H1 (cell line): ENCODE data around the gene ANKRD11. TPM values are rescaled to one million over a fixed set of nuclear protein-coding genes. Genes with fewer than 3 reads are reported as not detected.

ENCODE experiments used
- CTCF ChIA-PET: fragments of 300-600 bp; sonication (Branson Sonifier 250); formaldehyde crosslinking; loops from one replicate; lab custom pipeline; 2021; ENCODE audit not compliant: partially characterized antibody; lab: Charles Lee
- POLR2A ChIA-PET: fragments of 300-600 bp; sonication (Branson Sonifier 250); formaldehyde crosslinking; loops from one replicate; lab custom pipeline; 2021; ENCODE audit warnings: inconsistent platforms; ENCODE audit not compliant: partially characterized antibody; lab: Charles Lee
- DNase-seq, 2 experiments: peaks; one replicate each; pipeline versions ENCODE4 v3.0.0 to v3.0.0-alpha.2; 2010 to 2022; ENCODE audit warnings: low spot score in 2 of 2, low read depth in 1 of 2, mixed read lengths in 1 of 2
- FAIRE-seq: peaks from 2 replicates; lab custom pipeline; 2011; peaks lifted over from hg19 to GRCh38; lab: Jason Lieb, UNC
- H2AFZ ChIP-seq: 2 replicates; pipeline ENCODE4 v1.8.1; 2012; ENCODE audit warnings: low read length, inconsistent platforms
- H2AK5ac ChIP-seq: 2 replicates; pipeline ENCODE4 v1.6.1; 2013; ENCODE audit warnings: low read depth, low read length
- H2BK120ac ChIP-seq: replicated peaks from 2 replicates; pipeline ENCODE3; 2013; ENCODE audit warnings: low read depth, low read length, inconsistent platforms
- H2BK12ac ChIP-seq: 2 replicates; pipeline ENCODE4 v1.6.1; 2013; ENCODE audit warnings: low read depth, low read length
- H2BK15ac ChIP-seq: 2 replicates; pipeline ENCODE4 v1.6.1; 2013; ENCODE audit warnings: low read length
- H2BK20ac ChIP-seq: 2 replicates; pipeline ENCODE4 v1.6.1; 2013; ENCODE audit warnings: low read length
- H2BK5ac ChIP-seq: 2 replicates; pipeline ENCODE4 v1.6.1; 2013; ENCODE audit warnings: low read depth, low read length
- H3K14ac ChIP-seq: 2 replicates; pipeline ENCODE4 v1.6.1; 2013; ENCODE audit warnings: inconsistent platforms; ENCODE audit not compliant: insufficient read length
- H3K18ac ChIP-seq: 2 replicates; pipeline ENCODE4 v1.6.1; 2013; ENCODE audit warnings: low read length; ENCODE audit errors: extremely low read depth
- H3K23ac ChIP-seq: 2 replicates; pipeline ENCODE4 v1.6.1; 2013; ENCODE audit warnings: inconsistent platforms; ENCODE audit not compliant: insufficient read length
- H3K23me2 ChIP-seq: 2 replicates; pipeline ENCODE4 v1.6.1; 2013; ENCODE audit warnings: low read depth, low read length
- H3K27ac ChIP-seq: 2 replicates; pipeline ENCODE4 v1.6.1; 2011; ENCODE audit warnings: low read depth, low read length, inconsistent platforms
- H3K27me3 ChIP-seq, 4 experiments: replicated peaks in 1 of 4; 1 replicate in 1 of 4; 2 replicates in 3 of 4; pipeline versions ENCODE4 v1.6.1 to v1.8.1; 2011 to 2013; ENCODE audit warnings: low read length in 3 of 4, mild to moderate bottlenecking in 3 of 4, inconsistent platforms in 2 of 4, mixed read lengths in 2 of 4, moderate library complexity in 1 of 4; ENCODE audit not compliant: control insufficient read depth in 3 of 4, insufficient read depth in 3 of 4; ENCODE audit errors: extremely low read depth in 1 of 4
- H3K36me3 ChIP-seq, 4 experiments: 2 replicates each; pipeline versions ENCODE4 v1.6.1 to v1.8.1; 2011 to 2013; ENCODE audit warnings: mild to moderate bottlenecking in 4 of 4, low read length in 3 of 4, moderate library complexity in 2 of 4, control low read depth in 1 of 4, inconsistent platforms in 1 of 4; ENCODE audit not compliant: insufficient read depth in 4 of 4, control insufficient read depth in 2 of 4
- H3K4ac ChIP-seq: replicated peaks from 2 replicates; pipeline ENCODE3; 2013; ENCODE audit warnings: low read length, low read depth, mixed read lengths, inconsistent platforms; ENCODE audit not compliant: insufficient read length
- H3K4me1 ChIP-seq, 4 experiments: replicated peaks in 1 of 4; 1 replicate in 1 of 4; 2 replicates in 3 of 4; pipeline versions ENCODE4 v1.6.1 to v1.8.1; 2011 to 2013; ENCODE audit warnings: low read length in 3 of 4, inconsistent platforms in 2 of 4, mixed read lengths in 1 of 4; ENCODE audit not compliant: insufficient read depth in 4 of 4, control insufficient read depth in 3 of 4
- H3K4me2 ChIP-seq, 2 experiments: 2 replicates each; pipeline versions ENCODE4 v1.6.1 to v1.8.1; 2011 to 2013; ENCODE audit warnings: low read depth in 2 of 2, low read length in 2 of 2, control low read depth in 1 of 2, inconsistent platforms in 1 of 2, mild to moderate bottlenecking in 1 of 2; ENCODE audit not compliant: insufficient read depth in 1 of 2
- H3K4me3 ChIP-seq, 4 experiments: fragments of 200-600, 300-600 bp in 1 of 4; sonication (generic), shearing (Covaris generic), sonication (Bioruptor Twin) in 1 of 4; 2 replicates each; pipeline versions ENCODE4 v1.5.1 to v1.8.1; 2011 to 2016; ENCODE audit warnings: low read length in 4 of 4, low read depth in 3 of 4, control low read depth in 2 of 4, inconsistent platforms in 2 of 4, mild to moderate bottlenecking in 2 of 4, mixed read lengths in 1 of 4, moderate library complexity in 1 of 4; ENCODE audit not compliant: insufficient read depth in 2 of 4; ENCODE audit errors: extremely low read depth in 1 of 4
- H3K56ac ChIP-seq: replicated peaks from 2 replicates; pipeline ENCODE3; 2013; ENCODE audit warnings: low read depth, mild to moderate bottlenecking, mixed read lengths, low read length, inconsistent platforms; ENCODE audit not compliant: insufficient read length
- H3K79me1 ChIP-seq: 2 replicates; pipeline ENCODE4 v1.6.1; 2013; ENCODE audit warnings: low read depth, low read length, control low read depth
- H3K79me2 ChIP-seq, 2 experiments: 2 replicates each; pipeline versions ENCODE4 v1.6.1 to v1.8.1; 2012 to 2013; ENCODE audit warnings: low read length in 2 of 2, mild to moderate bottlenecking in 2 of 2, inconsistent platforms in 1 of 2; ENCODE audit not compliant: insufficient read depth in 2 of 2, control insufficient read depth in 1 of 2
- H3K9ac ChIP-seq, 4 experiments: replicated peaks in 1 of 4; 1 replicate in 1 of 4; 2 replicates in 3 of 4; pipeline versions ENCODE4 v1.6.1 to v1.8.1; 2011 to 2013; ENCODE audit warnings: low read depth in 3 of 4, low read length in 3 of 4, control low read depth in 2 of 4, mild to moderate bottlenecking in 2 of 4, moderate library complexity in 2 of 4, inconsistent platforms in 1 of 4; ENCODE audit errors: extremely low read depth in 1 of 4
- H3K9me3 ChIP-seq, 2 experiments: 2 replicates each; pipeline versions ENCODE4 v1.6.1 to v1.8.1; 2012 to 2013; ENCODE audit warnings: mild to moderate bottlenecking in 2 of 2, moderate library complexity in 2 of 2, control low read depth in 1 of 2, inconsistent platforms in 1 of 2, low read depth in 1 of 2, low read length in 1 of 2, mixed read lengths in 1 of 2; ENCODE audit not compliant: insufficient read depth in 2 of 2
- H4K20me1 ChIP-seq, 2 experiments: replicated peaks in 1 of 2; 2 replicates each; pipeline versions ENCODE3 to v1.8.1; 2011 to 2013; ENCODE audit warnings: inconsistent platforms in 2 of 2, low read length in 2 of 2, mild to moderate bottlenecking in 1 of 2; ENCODE audit not compliant: insufficient read depth in 2 of 2, control insufficient read depth in 1 of 2
- H4K5ac ChIP-seq: 2 replicates; pipeline ENCODE4 v1.6.1; 2013; ENCODE audit warnings: low read length, low read depth, mixed read lengths, inconsistent platforms; ENCODE audit not compliant: insufficient read length
- H4K8ac ChIP-seq: 2 replicates; pipeline ENCODE4 v1.8.0; 2013; ENCODE audit warnings: mild to moderate bottlenecking, moderate library complexity, low read length, inconsistent platforms; ENCODE audit not compliant: insufficient read depth; ENCODE audit errors: extremely low read depth
- H4K91ac ChIP-seq: replicated peaks from 2 replicates; pipeline ENCODE3; 2013; ENCODE audit warnings: low read length, mixed read lengths, inconsistent platforms; ENCODE audit not compliant: insufficient read length
- BACH1 ChIP-seq: IDR thresholded peaks from 2 replicates; pipeline ENCODE4 v1.6.1; 2012; ENCODE audit warnings: low read length, improper control_type of control experiment
- SIRT6 ChIP-seq: IDR thresholded peaks from one replicate; pipeline ENCODE4 v1.7.1; 2012; ENCODE audit warnings: low read length, inconsistent platforms
- YY1 ChIP-seq: IDR thresholded peaks from 2 replicates; pipeline ENCODE4 v1.6.1; 2011; ENCODE audit warnings: low read depth, mild to moderate bottlenecking, low read length
- WGBS, 2 experiments: shearing (Covaris generic) in 1 of 2; methylation state at CpG; one replicate each; pipeline versions ENCODE4 v1.1.6 to v1.1.7; 2013 to 2015; ENCODE audit warnings: low lambda C conversion rate in 2 of 2, mixed read lengths in 2 of 2, inconsistent platforms in 1 of 2, low coverage in 1 of 2, missing lambda C conversion rate in 1 of 2; ENCODE audit not compliant: insufficient replicate concordance in 2 of 2, insufficient coverage in 1 of 2, insufficient read length in 1 of 2; ENCODE audit errors: extremely low coverage in 1 of 2, missing lambda C conversion rate in 1 of 2; 5-methylcytosine and 5-hydroxymethylcytosine counted together
- polyA plus RNA-seq, 7 experiments: library from polyadenylated mRNA; depleted of rRNA in 3 of 7; stranded (reverse) in 5 of 7; unstranded in 2 of 7; fragments of >200 nt in 5 of 7; fragments of 200-250 nt in 2 of 7; gene quantifications; 1 replicate in 5 of 7; 2 replicates in 1 of 7; 4 replicates in 1 of 7; pipeline versions ENCODE4 v1.2.1 to v1.2.3, GENCODE V29; 2011 to 2013; ENCODE audit warnings: missing spikeins in 2 of 7, mixed read lengths in 2 of 7
- total RNA-seq: library from RNA; stranded (reverse); fragmentation: NEBNext Ultra II Directional; extraction: Animal tissue kit (Norgen Biotek cat#: 25700); gene quantifications from 2 replicates; pipeline ENCODE4 v1.2.1, GENCODE V29; 2021
- TF ChIP-seq, protein P1 (sequence below): IDR thresholded peaks from 2 replicates; pipeline ENCODE4 v1.6.1; 2012; ENCODE audit warnings: inconsistent platforms

ANKRD11 gene
- total and polyA plus RNA-seq, 2 of the 8 experiments (the other 6 are each of a cell fraction or from before 2014, with no cell fraction given), result 46.5 to 142 TPM

- Histone ChIP-seq H3K56ac (no peak overlapping the region), H4K8ac (no peak overlapping the region; the same call in 1 of the 2 replicates), H4K5ac (no peak overlapping the region), H3K9ac (no peak overlapping the region; a peak in 1 of 7 replicates), H3K4me3 (no peak overlapping the region), H2BK20ac (no peak overlapping the region), H3K4ac (no peak overlapping the region), H2BK120ac (no peak overlapping the region), H3K4me1 (peaks cover 5 to 43% (median 33%) of the 10 kb centered on the region in 4 experiments), H4K20me1 (peaks cover 31 to 37% of the 10 kb centered on the region in 2 experiments), H2AK5ac (peak overlapping the region; percentile 40; the same call in 1 of the 2 replicates), H3K36me3 (no peaks in the 10 kb centered on the region; a peak in 2 of 8 replicates), H2BK12ac (no peak overlapping the region), H3K14ac (no peak overlapping the region), H3K23me2 (no peaks in the 10 kb centered on the region), H3K4me2 (no peak overlapping the region), H2BK15ac (no peak overlapping the region), H2BK5ac (no peak overlapping the region), H4K91ac (no peak overlapping the region), H3K9me3 (no peaks in the 10 kb centered on the region), H3K23ac (no peak overlapping the region), H3K79me2 (peaks cover 0 to 87% of the 10 kb centered on the region in 2 experiments; a peak in 2 of 4 replicates), H3K27me3 (no peaks in the 10 kb centered on the region), H3K27ac (no peak overlapping the region), H2AFZ (no peak overlapping the region), H3K79me1 (peaks cover 27% of the 10 kb centered on the region), H3K18ac (no peak overlapping the region)
- FAIRE-seq (no peak), DNase-seq (no peak)
- no peak for TF ChIP-seq BACH1
- TF ChIP-seq YY1, result no peak
- TF ChIP-seq SIRT6, result no peak
- TF ChIP-seq, protein P1, sequence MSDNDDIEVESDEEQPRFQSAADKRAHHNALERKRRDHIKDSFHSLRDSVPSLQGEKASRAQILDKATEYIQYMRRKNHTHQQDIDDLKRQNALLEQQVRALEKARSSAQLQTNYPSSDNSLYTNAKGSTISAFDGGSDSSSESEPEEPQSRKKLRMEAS, result no peak
- WGBS, 2 experiments, result 85% methylated on average over 16 of the region's 17 CpGs; no CpG with 5 or more reads in 1 of the 2 experiments
- ChIA-PET CTCF (interaction anchor here (1.0 to 4.6 kb wide), 9 partner anchors 9 to 259 kb away, joined by 3 to 40 read pairs (median 7); no protein-coding TSS in a partner anchor), POLR2A (interaction anchor here (1.0 to 2.0 kb wide), 8 partner anchors 9 to 268 kb away, joined by 3 to 7 read pairs (median 4); no protein-coding TSS in a partner anchor)
These were observed 192.3 kb downstream of the ANKRD11 start for GRCh38 chr16:89297910-89298545.
